GM12892 (cell line): ENCODE data around the gene AP2A2.

ENCODE experiments used
- DNase-seq: peaks from one replicate; pipeline ENCODE4 v3.0.0; 2011; ENCODE audit not compliant: insufficient read length
- FAIRE-seq: peaks from 2 replicates; lab custom pipeline; 2011; peaks lifted over from hg19 to GRCh38; lab: Jason Lieb, UNC
- POLR2A ChIP-seq: IDR thresholded peaks from 2 replicates; pipeline ENCODE4 v1.6.1; 2011; ENCODE audit warnings: low read depth, low read length, control low read depth
- POLR2AphosphoS5 ChIP-seq: IDR thresholded peaks from 2 replicates; pipeline ENCODE4 v1.6.1; 2011; ENCODE audit warnings: low read depth, low read length, control low read depth
- TAF1 ChIP-seq: IDR thresholded peaks from 2 replicates; pipeline ENCODE4 v1.6.1; 2011; ENCODE audit warnings: low read depth, mild to moderate bottlenecking, control low read depth, low read length, borderline replicate concordance

AP2A2 gene

GRCh38 chr11:995752-996420 is 70.2 kb downstream of the AP2A2 start:
- FAIRE-seq (peak; percentile 96), DNase-seq (peak; percentile 77)
- TF ChIP-seq POLR2A (no peak), POLR2AphosphoS5 (no peak), TAF1 (no peak)

GRCh38 chr11:996681-997080 is 71.0 kb downstream of the AP2A2 start:
- TF ChIP-seq POLR2AphosphoS5, result no peak
- no peak for TF ChIP-seq TAF1
- no peak for DNase-seq
- FAIRE-seq, result no peak

- TF ChIP-seq POLR2AphosphoS5 (no peak), POLR2A (no peak), TAF1 (no peak)
- FAIRE-seq (no peak), DNase-seq (no peak)
These were observed 72.2 kb downstream of the AP2A2 start for GRCh38 chr11:997907-998306.

GRCh38 chr11:999009-999408 is 73.3 kb downstream of the AP2A2 start:
- no peak for TF ChIP-seq POLR2A
- no peak for TF ChIP-seq POLR2AphosphoS5
- no peak for DNase-seq
- FAIRE-seq, result no peak

GRCh38 chr11:1000357-1001278 is 74.9 kb downstream of the AP2A2 start:
- TF ChIP-seq POLR2A (no peak), POLR2AphosphoS5 (no peak), TAF1 (no peak)
- FAIRE-seq (no peak), DNase-seq (no peak)

GRCh38 chr11:1001617-1002405 is 76.1 kb downstream of the AP2A2 start:
- no peak for TF ChIP-seq POLR2AphosphoS5
- no peak for TF ChIP-seq POLR2A
- TF ChIP-seq TAF1, result no peak
- FAIRE-seq (no peak), DNase-seq (no peak)

GRCh38 chr11:1002406-1002984 is 76.8 kb downstream of the AP2A2 start:
- FAIRE-seq, result no peak
- no peak for TF ChIP-seq TAF1
- no peak for TF ChIP-seq POLR2A
- no peak for TF ChIP-seq POLR2AphosphoS5
- no peak for DNase-seq

- no peak for TF ChIP-seq POLR2A
- TF ChIP-seq TAF1, result no peak
- FAIRE-seq, result no peak
- DNase-seq, result no peak
These were observed 77.5 kb downstream of the AP2A2 start for GRCh38 chr11:1003159-1003558.

- no peak for TF ChIP-seq POLR2A
- TF ChIP-seq TAF1, result no peak
- no peak for TF ChIP-seq POLR2AphosphoS5
- DNase-seq, result no peak
- no peak for FAIRE-seq
These were observed 80.3 kb downstream of the AP2A2 start for GRCh38 chr11:1005928-1006327.

- DNase-seq (no peak), FAIRE-seq (no peak)
- no peak for TF ChIP-seq POLR2AphosphoS5
- TF ChIP-seq TAF1, result no peak
- TF ChIP-seq POLR2A, result no peak
These were observed 81.1 kb downstream of the AP2A2 start for GRCh38 chr11:1006762-1007161.

GRCh38 chr11:1007279-1007678 is 81.6 kb downstream of the AP2A2 start:
- no peak for DNase-seq
- TF ChIP-seq POLR2AphosphoS5, result no peak
- TF ChIP-seq TAF1, result no peak
- no peak for TF ChIP-seq POLR2A
- no peak for FAIRE-seq

- no peak for TF ChIP-seq TAF1
- TF ChIP-seq POLR2AphosphoS5, result no peak
- no peak for TF ChIP-seq POLR2A
- DNase-seq (no peak), FAIRE-seq (no peak)
These were observed 82.5 kb downstream of the AP2A2 start for GRCh38 chr11:1008001-1008802.
